Measurements from ENCODE around the gene NIFK. TPM values are rescaled to one million over a fixed set of nuclear protein-coding genes. Genes with fewer than 3 reads are reported as not detected.

Gene NIFK
- total and polyA plus RNA-seq, 2 donors (not counting 3 experiments of a cell fraction or from before 2014, with no cell fraction given) = 10.7 to 59.7 TPM

DNA sequence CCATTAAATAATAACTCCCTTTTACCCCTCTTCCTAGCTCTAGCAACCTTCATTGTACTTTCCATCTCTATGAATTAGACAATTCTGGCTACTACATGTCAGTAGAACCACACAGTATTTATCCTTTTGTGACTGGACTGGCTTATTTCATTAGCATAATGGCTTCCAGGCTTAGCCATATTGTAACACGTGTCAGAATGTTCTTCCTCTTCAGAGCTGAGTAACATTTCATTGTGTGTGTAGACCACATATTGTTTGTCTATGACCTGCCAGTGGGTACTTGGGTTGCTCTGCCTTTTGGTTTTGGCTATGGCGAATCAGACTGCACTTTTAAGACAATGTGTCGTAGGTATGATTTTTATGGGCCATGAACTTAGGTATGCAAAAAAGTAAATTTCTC lies 39.7 kb upstream of the NIFK start:
- CTCF ChIA-PET = no interaction called here
- H2AFZ ChIP-seq (ENCODE audit: low read depth, low read length) = no peak overlapping the region
- TF ChIP-seq GATA2 (IDR thresholded peaks at IDR 0.05; ENCODE audit: insufficient read depth, insufficient read length, low read depth, low read length) (no peak), JUN (IDR thresholded peaks at IDR 0.05; ENCODE audit: borderline replicate concordance, insufficient read depth, insufficient read length, low read depth) (no peak)

DNA sequence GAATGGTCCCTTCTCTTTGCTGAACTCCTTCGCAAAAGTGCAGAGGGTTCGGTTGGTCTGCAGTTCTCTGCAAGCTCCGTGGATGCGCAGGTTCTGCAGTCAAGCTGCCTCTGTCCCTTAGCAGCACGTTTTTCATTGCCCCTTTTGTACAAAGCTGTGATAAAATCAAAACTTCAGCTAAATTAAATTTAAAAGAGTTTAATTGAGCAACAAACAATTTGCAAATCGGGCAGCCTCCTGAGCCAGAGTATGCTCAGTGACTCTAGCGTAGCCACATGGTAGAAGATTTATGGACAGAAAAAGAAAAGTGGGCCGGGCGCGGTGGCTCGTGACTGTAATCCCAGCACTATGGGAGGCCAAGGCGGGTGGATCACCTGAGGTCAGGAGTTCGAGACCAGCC lies 37.6 kb upstream of the NIFK start:
- no peak overlapping the region for H3K4me3 ChIP-seq (replicated peaks in 1 of 3; ENCODE audit: insufficient read depth in 1 of 3, low read depth in 1 of 3, low read length in 3 of 3)
- no peak overlapping the region for H3K4me2 ChIP-seq (ENCODE audit: insufficient read depth, low read length)
- ChIA-PET CTCF (no interaction called here), POLR2A (no interaction called here)
- intact Hi-C loops (cut with micrococcal nuclease) = no loop called here
- no peak for FAIRE-seq
- no peaks in the 10 kb centered on the region for H3K79me2 ChIP-seq (ENCODE audit: control insufficient read depth, insufficient read depth, low read length)
- no peaks in the 10 kb centered on the region for H3K9me3 ChIP-seq (replicated peaks; ENCODE audit: control insufficient read depth, insufficient read depth, low read length)
- dilution Hi-C loops (cut with MboI; ENCODE audit: extremely low pct_ligation_motif_present, low sequenced_read_pairs) = no loop called here
- no peaks in the 10 kb centered on the region for H3K9me1 ChIP-seq (replicated peaks; ENCODE audit: control insufficient read depth, extremely low read depth, insufficient read depth, low read length)
- no peak for DNase-seq (ENCODE audit: low read depth, low spot score)
- H3K4me1 ChIP-seq (ENCODE audit: control insufficient read depth, extremely low read depth, insufficient read depth, low read length) = peaks cover 2% of the 10 kb centered on the region
- H3K27ac ChIP-seq (ENCODE audit: insufficient read depth, low read depth, low read length) = no peak overlapping the region
- H3K9ac ChIP-seq (replicated peaks; ENCODE audit: extremely low read depth, insufficient read depth, low read length) = no peak overlapping the region
- no TSS peak for BruUV-seq (replicated peaks)
- H4K20me1 ChIP-seq (replicated peaks; ENCODE audit: control insufficient read depth, extremely low read depth, insufficient read depth, low read length) = no peaks in the 10 kb centered on the region
- no peak overlapping the region for H2AFZ ChIP-seq (ENCODE audit: low read depth, low read length)
- no peak for TF ChIP-seq POLR2A (IDR thresholded peaks at IDR 0.05; ENCODE audit: low read depth, low read length)
- TF ChIP-seq EZH2 (IDR thresholded peaks at IDR 0.05; ENCODE audit: borderline replicate concordance, low read depth, low read length, severe bottlenecking) = no peak
- TF ChIP-seq, protein P1, sequence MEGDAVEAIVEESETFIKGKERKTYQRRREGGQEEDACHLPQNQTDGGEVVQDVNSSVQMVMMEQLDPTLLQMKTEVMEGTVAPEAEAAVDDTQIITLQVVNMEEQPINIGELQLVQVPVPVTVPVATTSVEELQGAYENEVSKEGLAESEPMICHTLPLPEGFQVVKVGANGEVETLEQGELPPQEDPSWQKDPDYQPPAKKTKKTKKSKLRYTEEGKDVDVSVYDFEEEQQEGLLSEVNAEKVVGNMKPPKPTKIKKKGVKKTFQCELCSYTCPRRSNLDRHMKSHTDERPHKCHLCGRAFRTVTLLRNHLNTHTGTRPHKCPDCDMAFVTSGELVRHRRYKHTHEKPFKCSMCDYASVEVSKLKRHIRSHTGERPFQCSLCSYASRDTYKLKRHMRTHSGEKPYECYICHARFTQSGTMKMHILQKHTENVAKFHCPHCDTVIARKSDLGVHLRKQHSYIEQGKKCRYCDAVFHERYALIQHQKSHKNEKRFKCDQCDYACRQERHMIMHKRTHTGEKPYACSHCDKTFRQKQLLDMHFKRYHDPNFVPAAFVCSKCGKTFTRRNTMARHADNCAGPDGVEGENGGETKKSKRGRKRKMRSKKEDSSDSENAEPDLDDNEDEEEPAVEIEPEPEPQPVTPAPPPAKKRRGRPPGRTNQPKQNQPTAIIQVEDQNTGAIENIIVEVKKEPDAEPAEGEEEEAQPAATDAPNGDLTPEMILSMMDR (IDR thresholded peaks at IDR 0.05; ENCODE audit: extremely low read depth in 1 of 2, insufficient read depth in 1 of 2, low read depth in 1 of 2, low read length in 2 of 2) = no peak
- TF ChIP-seq, protein P2, sequence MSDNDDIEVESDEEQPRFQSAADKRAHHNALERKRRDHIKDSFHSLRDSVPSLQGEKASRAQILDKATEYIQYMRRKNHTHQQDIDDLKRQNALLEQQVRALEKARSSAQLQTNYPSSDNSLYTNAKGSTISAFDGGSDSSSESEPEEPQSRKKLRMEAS (IDR thresholded peaks at IDR 0.05; ENCODE audit: insufficient read depth, insufficient read length) = no peak
- TF ChIP-seq POLR2AphosphoS5 (IDR thresholded peaks at IDR 0.05; ENCODE audit: insufficient read depth, low read depth, low read length) = no peak
- TF ChIP-seq JUN (IDR thresholded peaks at IDR 0.05; ENCODE audit: borderline replicate concordance, insufficient read depth, insufficient read length, low read depth) = no peak
- TF ChIP-seq MYC (IDR thresholded peaks at IDR 0.05; ENCODE audit: low read depth, low read length) = no peak
- no peak for TF ChIP-seq FOS (IDR thresholded peaks at IDR 0.05; ENCODE audit: borderline replicate concordance, insufficient read depth, low read length)
- TF ChIP-seq GATA2 (IDR thresholded peaks at IDR 0.05; ENCODE audit: insufficient read depth, insufficient read length, low read depth, low read length) = no peak
- H3K27me3 ChIP-seq (ENCODE audit: control insufficient read depth in 2 of 2, insufficient read depth in 2 of 2, low read length in 2 of 2) = no peaks in the 10 kb centered on the region
- peaks cover 0 to 1% of the 10 kb centered on the region in 2 experiments for H3K36me3 ChIP-seq (ENCODE audit: control insufficient read depth in 2 of 2, extremely low read depth in 1 of 2, insufficient read depth in 2 of 2, low read length in 2 of 2)

More for the DNA sequence above, 39.7 kb upstream of the NIFK start:
- DNase-seq (ENCODE audit: low read depth, low spot score) (no peak), FAIRE-seq (no peak)
- H3K4me2 ChIP-seq (ENCODE audit: insufficient read depth, low read length) = no peak overlapping the region
- no peaks in the 10 kb centered on the region for H3K36me3 ChIP-seq (ENCODE audit: control insufficient read depth in 2 of 2, extremely low read depth in 1 of 2, insufficient read depth in 2 of 2, low read length in 2 of 2)
- H3K9me1 ChIP-seq (replicated peaks; ENCODE audit: control insufficient read depth, extremely low read depth, insufficient read depth, low read length) = no peaks in the 10 kb centered on the region
- no peaks in the 10 kb centered on the region for H3K79me2 ChIP-seq (ENCODE audit: control insufficient read depth, insufficient read depth, low read length)
- no peaks in the 10 kb centered on the region for H4K20me1 ChIP-seq (replicated peaks; ENCODE audit: control insufficient read depth, extremely low read depth, insufficient read depth, low read length)
- intact Hi-C loops (cut with micrococcal nuclease) (no loop called here), dilution Hi-C loops (cut with MboI; ENCODE audit: extremely low pct_ligation_motif_present, low sequenced_read_pairs) (no loop called here)
- POLR2A ChIA-PET = no interaction called here
- no peak overlapping the region for H3K4me3 ChIP-seq (replicated peaks in 1 of 3; ENCODE audit: insufficient read depth in 1 of 3, low read depth in 1 of 3, low read length in 3 of 3)
- no peaks in the 10 kb centered on the region for H3K27me3 ChIP-seq (ENCODE audit: control insufficient read depth in 2 of 2, insufficient read depth in 2 of 2, low read length in 2 of 2)
- H3K9ac ChIP-seq (replicated peaks; ENCODE audit: extremely low read depth, insufficient read depth, low read length) = no peak overlapping the region
- H3K4me1 ChIP-seq (ENCODE audit: control insufficient read depth, extremely low read depth, insufficient read depth, low read length) = peaks cover 2% of the 10 kb centered on the region
- BruUV-seq (replicated peaks) = no TSS peak
- H3K9me3 ChIP-seq (replicated peaks; ENCODE audit: control insufficient read depth, insufficient read depth, low read length) = no peaks in the 10 kb centered on the region
- H3K27ac ChIP-seq (ENCODE audit: insufficient read depth, low read depth, low read length) = no peak overlapping the region

Data from endothelial cell of umbilical vein (primary cell).